Activated CD8-positive, alpha-beta memory T cell treated with anti-CD3 and anti-CD28 coated beads, Interleukin-2, amount 50 U/mL, for 24 hours (primary cell): Measurements from ENCODE around the gene PHLDA1.

Experiments used
- DNase-seq: peaks from one replicate; pipeline ENCODE4 v3.0.0-alpha.2; 2020; ENCODE audit errors: extremely low read depth

Gene PHLDA1

DNA sequence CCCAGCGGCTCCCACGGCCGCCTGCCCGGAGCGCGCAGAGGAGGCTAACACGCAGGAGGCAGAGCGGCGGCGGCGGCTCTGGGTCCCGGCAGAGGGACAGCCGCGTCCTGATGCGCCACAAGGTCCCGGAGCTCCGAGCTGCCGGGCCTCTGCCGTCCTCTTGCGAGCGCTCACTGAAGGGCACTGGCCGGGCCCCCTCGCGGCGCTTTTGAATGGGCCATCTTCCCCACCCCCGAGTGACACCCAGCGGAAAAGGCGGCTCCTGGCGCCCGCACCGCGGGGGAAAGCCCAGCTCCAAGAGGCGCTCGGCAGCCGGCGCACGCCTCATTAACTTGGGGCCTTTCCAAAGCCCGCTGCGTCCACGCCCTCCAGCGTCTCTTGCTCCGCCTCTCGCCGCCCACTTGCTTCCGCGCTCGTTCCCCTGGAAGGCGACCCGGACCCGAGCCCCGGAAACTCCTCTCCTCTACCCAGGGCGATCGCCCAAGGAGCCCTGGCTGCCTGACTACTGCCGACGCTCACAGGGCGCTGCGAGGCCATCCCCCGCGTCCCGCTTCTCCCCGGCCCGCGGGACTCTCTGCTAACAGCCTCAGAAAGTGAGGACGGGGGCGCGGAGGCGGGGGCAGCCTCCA lies at the start of gene PHLDA1:
Gene PHLDA1 (minus strand): TSS at position 363 of the 629 bp plus-strand sequence.
- DNase-seq, result peak; percentile 91

DNA sequence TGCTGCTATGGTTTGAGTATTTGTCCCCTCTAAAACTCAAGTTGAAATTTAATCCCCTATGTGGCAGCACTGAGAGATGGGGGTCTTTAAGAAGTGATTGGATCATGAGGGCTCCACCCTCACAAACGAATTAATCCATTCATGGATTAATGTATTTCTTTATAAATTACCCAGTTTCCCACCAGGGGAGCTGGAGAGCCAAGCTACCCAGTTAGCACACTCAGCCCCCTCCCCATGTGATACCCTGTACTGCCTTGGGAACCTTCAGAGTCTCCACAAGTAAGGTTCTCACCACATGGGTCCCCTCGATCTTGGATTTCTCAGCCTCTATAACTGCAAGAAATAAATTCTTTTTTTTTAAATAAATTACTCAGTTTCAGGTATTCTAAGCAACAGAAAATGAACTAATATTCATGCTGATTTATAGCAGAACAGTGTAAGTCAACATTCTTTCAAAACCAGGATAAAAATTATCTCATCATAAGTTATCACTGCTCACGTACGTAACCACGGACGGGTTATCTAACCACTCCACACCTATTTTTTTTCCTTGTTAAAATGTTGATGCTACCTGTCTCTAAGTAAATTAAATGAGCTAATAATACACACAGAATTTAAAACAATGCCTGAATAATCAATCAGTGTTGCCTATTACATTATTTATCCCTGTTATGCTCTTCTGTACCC lies 49.3 kb upstream of the PHLDA1 start:
- DNase-seq, result no peak

DNA sequence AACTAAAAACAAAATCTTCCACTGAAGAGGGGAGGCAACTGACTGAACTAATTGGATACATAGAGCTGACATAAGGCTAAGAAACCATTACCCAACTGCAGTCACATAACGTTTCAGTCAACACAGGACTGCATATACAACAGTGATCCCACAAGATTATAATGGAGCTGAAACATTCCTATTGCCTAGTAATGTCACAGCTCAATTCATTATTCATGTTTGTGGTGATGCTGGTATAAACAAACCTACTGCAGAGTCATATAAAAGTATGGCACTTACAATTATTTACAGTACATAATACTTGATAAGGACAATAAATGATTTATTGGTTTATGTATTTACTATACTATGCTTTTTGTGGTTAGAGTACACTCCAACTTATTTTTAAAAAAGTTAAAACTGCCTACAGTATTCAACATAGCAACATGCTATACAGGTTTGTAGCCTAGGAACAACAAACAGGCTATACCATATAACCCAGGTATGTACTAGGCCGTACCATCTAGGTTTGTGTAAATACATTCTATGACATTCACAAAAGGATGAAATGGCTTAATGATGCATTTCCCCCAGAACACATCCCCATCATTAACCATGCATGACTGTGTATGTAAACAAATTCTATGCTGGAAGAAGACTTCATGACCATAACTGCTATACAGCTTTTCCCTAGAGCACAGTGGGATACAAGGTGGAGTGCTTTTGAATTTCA lies 48.6 kb upstream of the PHLDA1 start:
- DNase-seq, result no peak

DNA sequence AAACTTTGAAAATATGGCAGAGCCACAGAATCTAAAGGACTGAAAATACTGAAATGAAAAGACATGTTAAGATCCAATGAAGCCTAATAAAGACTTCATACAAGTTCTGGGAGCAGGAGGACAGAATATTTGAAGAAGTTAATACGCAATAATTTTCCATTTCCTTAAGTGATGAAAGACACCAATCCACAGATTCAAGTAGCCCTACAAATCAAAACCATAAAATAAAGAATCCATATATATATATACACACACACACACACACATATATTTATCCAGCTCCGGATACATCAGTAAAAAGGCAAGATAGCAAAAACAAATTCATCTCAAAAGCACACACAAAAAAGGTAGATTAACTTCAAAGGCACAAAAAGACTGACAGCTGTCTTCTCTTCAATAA lies 47.2 kb upstream of the PHLDA1 start:
- no peak for DNase-seq

DNA sequence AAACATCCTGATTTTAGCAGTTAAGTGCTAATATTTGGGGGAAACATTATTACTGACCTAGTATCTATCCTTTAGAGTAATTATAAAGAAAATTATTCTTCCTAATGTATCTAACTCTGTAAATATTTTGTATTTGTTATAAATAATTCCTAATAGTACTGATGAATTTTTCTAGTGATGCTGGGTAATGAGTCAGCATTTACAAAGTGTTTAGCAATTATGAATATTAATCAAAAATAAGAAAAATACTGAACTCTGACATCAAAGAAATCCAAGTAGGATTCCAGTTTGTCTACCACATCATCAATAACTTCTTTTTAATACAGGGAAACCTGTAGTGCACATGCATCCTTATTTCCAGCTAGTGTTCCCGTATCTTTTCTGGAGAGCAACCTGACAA lies 43.9 kb upstream of the PHLDA1 start:
- no peak for DNase-seq

DNA sequence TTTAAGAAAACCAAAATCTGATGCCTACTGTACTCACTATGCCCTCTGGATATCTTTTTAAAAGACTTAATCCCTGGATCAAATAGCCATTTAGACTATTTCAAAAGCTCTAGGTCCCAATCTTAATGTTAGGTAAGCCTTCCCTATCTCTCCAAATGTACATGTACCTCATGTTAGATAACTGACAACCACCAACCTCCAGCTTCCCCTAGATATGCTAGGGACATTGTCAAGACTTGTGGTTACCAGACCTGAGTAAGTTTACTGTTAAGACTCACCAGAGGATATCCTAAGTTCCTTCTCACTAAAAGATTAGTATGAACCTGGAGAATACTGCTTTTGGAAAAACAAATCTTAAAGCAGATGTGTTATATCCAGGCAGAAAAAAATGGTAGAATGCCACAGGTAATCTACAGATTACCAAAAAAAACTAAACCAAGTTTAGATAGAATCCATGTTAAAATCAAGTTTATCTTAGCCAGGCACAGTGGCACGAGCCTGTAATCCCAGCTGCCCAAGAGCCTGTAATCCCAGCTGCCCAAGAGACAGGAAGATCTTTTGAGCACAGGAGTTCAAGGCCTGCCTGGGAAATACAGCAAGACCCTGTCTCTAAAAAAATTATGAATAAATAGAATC lies 43.2 kb upstream of the PHLDA1 start:
- no peak for DNase-seq

DNA sequence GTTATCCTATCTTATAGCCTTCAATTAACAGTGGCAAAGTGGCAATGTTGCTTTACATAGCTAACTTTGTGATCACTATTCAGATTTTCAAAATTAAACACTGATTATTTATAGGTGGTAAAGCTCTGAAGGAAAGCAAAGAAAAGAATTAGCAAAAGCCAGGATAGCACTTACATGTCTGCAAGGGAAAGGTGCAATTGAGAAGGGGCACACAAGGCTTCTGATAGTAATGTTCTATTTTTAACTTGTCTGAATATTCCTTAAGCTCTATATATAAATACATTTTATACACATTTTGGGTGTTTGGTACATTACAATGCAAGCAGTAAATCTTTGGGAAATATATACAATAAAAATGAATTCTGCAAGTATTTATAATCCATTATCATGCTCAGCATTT lies 42.0 kb upstream of the PHLDA1 start:
- DNase-seq, result no peak

DNA sequence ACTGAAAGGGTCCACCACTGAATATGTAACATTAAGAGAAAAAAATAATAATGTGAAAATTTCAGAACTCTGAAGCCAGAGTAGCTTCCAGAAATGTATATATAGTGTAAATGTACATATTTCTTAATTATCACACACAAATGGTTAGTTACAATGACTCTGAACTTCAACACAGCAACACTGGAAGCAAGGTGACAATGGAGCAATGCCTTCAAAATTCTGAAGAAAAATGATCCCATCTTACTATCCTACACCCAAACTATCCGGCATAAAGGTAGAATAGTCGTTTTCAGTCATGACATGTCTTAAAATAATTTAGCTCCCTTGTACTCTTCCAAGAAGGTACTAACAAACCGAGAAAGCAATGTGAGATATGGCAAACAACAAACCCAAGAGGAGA lies 41.0 kb upstream of the PHLDA1 start:
- DNase-seq, result no peak

DNA sequence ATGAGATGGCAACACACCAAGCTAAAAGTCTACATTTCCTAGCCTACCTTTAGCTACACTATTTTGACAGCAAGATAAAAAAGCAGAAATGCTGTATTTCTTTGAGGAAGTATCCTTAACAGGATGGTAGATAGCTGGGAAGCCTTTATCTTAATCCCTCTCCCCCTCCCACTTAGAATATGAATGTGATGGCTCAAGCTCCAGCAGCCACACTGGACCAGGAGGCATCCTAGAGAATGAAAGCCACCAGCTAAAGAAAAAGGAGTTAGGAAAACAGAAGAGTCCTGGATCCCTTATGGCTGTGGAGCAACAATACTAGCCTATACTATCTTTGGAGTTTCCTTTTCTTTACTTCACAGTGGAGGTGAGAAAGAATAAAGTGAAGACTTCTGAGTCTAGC lies 37.8 kb upstream of the PHLDA1 start:
- DNase-seq, result no peak

DNA sequence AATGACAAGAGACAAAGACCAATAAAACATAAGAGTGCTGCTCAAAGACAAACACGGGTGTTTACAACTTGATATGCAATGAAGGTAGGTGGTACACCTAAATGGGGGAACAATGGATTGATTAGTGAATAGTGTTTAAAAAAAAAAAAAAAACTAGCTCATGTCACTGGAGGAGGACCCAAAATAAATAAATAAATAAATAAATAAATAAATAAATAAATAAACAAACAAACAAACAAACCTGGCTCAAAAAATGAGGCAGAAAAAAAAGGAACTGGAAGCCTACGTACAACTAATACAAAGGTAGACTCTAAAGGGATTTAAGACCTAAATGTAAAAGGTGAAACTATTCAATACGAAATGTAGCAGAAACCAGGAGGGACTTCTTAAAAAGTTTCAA lies 34.3 kb upstream of the PHLDA1 start:
- no peak for DNase-seq

DNA sequence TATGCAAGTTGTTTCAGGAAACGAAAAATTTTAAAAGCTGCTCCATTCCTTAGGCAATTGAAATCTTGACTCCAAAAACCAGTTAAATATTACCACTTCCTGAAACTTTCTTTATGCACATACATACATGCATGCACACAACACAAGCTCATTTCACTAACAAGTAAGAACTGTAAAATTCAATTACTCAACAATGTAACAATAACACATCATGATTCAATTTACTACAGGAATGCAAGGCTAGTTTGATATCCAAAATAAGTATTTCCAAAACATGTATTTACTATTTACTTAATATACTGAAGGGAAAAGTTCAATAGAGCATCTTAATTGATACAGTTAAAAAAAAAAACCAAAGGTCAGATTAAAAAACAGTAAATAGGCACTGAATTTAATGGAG lies 33.3 kb upstream of the PHLDA1 start:
- no peak for DNase-seq

DNA sequence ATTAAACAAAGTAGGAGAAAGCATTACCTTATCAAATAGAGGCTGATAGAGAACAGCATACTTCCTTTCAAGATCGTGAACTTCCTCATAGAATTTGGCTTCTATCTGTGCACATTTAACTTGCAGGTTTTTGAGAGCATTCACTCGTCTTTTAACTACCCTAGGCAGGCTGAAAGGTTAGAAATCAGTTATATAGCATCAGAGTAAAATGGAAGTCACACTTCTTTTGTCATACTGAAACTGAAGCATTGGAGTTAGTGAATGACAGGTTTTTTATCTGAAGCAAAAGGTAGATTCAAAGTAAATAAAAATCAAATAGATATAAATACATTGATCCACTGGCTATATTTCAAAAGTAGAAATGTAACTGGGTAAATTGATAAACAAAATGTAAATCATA lies 28.5 kb upstream of the PHLDA1 start:
- DNase-seq, result no peak

DNA sequence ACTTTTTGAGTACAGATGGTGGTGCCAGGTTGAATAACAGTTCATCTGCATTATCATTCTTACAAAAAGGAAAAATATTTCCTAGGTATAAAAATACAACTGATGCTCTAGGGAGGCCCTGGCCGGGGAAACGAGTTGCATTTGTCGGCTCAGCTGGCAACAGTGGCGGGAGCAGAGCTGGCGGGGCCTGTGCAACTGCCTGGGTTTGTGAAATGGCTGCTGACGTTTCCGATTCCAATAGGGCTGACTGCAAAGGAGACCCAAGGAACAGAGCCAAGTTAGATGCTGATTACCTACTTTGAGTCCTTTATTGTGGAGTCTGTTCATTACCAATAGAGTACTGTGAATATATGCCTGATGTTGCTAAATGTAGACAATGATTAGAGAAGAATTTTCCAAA lies 25.8 kb upstream of the PHLDA1 start:
- DNase-seq, result no peak

DNA sequence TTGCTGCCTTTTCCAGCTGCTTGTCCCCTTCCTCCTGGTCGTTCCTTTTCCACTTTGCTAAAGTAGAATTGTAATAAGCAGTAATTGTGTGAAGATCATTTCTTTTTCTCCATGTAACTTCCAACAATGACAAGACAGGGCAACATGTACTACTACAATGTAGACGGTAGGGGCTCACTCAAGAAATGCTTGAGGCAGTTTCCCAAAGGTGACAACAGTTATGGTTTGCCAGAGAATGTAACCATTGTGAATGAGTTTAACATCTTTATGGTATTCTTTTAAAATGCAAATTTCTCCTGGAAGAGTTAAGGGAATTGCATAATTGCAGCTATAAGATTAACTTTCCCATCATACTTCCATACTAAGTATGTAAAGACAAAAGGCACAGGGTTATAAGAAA lies 23.8 kb upstream of the PHLDA1 start:
- no peak for DNase-seq

DNA sequence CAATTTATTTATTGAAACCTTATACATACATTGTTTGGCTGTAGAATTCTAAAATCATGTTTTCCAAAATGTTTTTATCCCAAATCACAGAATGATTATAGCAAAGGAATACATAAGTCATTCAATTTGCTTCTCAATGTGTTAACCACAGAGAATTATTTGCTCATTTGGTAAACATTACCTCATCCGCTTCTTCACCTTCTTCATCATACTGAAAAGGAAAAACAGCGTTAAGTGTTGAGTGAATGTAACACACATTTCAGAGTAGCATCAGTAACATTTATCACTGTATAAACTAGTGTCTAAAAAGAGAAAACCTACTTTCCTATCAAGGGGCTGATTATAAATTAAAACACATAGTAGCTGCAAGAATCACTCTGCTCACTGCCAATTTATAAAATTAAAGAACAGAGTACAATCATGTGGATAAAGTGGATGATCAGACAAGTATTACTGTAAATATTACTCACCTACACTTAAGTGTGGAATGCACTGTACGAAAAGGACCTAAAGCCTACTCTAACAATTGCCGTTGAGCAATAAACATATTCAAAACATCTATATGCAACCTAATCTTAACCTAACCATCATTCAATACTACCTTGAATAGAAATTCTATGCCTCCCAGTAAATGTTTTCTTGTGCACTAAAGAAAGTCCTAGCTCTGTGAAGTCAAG lies 18.1 kb upstream of the PHLDA1 start:
- DNase-seq, result no peak

DNA sequence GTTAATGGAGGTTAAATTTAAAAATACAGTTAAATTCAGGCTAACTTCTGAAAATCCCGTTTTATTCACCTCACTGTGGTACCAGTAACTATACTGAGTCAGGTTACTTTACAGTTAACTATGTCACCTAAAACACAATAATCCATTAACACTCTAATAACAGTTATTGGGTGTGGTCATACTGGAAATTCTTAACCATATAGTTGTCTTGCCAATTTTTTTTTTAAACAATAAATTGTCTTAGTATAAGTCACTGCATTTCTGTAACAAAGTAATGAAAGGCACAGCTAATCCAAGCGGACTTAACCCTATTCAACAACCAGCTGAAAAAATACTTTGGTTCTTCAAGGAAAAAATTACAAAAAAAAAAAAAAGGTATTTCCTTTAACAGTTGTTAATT lies 16.2 kb upstream of the PHLDA1 start:
- DNase-seq, result no peak

DNA sequence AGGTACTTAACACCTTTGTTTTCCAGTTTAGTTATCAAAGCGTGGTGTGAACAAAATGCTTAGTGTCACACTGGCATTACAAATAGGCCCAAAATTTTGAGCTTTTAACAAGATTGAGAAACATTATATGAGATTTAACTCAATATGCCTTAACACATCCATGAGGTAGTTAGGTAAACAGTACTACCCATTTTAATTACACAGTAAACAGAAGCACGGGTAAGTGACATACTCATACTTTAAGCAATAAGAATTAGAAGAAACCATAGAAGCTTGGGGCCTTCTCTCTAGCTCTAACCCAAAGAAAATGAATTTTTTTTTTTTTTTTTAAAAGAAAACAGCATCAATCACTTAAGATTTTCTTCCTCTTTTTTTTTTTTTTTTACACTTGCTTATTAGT lies 15.5 kb upstream of the PHLDA1 start:
- no peak for DNase-seq

DNA sequence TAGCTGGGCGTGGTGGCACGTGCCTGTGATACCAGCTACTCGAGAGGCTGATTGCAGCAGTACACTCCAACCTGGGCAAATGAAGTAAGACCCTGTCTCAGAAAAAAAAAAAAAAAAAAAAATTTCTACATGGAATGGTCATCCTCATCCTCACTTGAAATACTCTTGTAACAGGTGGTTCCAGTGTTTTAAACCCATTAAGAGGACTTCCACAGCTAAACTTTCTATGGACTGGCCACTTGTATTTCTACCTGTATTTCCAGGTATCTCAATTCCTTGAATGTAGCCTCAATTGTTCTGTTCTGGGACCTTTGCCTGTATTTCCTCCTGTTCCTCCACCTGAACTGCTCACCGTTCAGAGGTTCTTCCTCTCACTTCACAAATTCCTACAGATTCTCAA lies 11.8 kb upstream of the PHLDA1 start:
- DNase-seq, result no peak

DNA sequence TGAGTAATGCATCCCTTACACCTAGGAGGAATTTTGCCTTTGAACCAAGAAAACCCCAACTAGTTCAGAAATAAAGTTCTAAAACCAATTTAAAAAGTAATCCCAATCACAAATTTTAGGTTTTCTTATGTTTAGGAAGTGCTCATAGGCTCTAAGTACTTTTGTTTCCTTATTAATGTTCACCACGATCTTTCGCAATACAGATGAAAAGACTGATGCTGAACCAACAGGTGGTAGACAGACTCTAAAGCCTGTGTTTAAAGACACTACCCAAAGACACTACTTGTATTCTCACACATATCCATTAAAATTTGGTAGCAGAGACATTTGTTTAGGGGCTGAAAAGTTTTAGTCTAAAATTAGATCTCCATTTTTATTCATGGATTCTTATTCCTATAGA lies 10.6 kb upstream of the PHLDA1 start:
- no peak for DNase-seq

DNA sequence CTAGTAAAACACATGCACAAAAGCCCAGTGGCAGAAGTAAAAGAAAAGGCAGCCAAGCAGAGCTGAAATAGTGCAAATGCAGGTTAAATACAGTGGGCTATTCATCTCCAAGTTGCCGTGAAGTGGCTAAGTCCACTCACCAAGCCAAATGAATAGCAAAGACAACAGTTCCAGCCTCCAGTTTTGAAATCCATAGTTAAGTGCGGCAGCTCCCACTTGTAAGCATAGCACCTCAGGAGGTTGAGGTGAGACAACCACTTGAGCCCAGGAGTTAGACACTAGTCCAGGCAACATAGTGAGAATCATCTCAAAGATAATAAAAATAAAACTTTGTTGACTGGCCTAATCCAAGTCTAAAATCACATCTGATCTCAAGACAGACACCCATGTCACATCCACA lies 9.8 kb upstream of the PHLDA1 start:
- DNase-seq, result no peak

DNA sequence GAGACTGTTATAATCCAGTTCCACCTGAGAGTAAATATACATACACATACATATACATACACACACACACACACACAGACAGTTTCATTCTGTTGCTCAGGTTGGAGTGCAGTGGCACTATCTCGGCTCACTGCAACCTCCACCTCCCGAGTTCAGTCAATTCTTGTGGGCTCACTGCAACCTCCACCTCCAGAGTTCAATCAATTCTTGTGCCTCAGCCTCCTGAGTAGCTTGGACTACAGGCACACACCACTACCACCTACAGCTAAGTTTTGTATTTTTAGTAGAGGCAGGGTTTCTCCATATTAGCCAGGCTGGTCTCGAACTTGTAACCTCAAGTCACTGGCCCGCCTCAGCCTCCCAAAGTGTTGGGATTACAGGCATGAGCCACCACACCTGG lies 8.9 kb upstream of the PHLDA1 start:
- DNase-seq, result no peak

DNA sequence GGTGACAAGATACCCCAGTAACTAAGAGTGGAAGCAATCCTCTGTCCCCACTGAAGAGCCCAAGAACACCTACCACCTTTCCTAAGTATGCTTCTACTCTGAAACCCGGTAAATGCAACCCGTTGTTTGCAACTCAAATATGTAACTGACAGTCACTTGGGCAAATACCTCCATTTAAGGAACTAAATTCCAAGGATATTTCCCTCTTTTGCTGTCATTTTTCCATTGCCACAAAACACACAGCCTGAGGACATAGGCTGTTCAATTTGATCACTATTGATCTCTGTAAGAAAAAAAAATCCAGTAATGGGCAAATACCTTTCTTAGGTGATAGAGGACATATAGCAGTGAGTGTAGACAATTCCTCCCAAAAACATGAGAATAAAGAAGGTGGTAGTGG lies 6.6 kb upstream of the PHLDA1 start:
- no peak for DNase-seq
